Stimulated activated CD4-positive, alpha-beta T cell treated with anti-CD3 and anti-CD28 coated beads, TNF-alpha, amount 100 ng/mL, for 24 hours (primary cell): ENCODE measurements around the gene LCN15.
"Not testable (repeated sequence)": the region's sequence is repeated elsewhere in the genome, so short reads cannot be mapped to it uniquely, and the experiment has no call there.

Experiments used
- DNase-seq, 3 experiments: peaks; one replicate each; pipeline ENCODE4 v3.0.0-alpha.2; 2020; ENCODE audit warnings: low read depth in 3 of 3

The LCN15 gene

DNA sequence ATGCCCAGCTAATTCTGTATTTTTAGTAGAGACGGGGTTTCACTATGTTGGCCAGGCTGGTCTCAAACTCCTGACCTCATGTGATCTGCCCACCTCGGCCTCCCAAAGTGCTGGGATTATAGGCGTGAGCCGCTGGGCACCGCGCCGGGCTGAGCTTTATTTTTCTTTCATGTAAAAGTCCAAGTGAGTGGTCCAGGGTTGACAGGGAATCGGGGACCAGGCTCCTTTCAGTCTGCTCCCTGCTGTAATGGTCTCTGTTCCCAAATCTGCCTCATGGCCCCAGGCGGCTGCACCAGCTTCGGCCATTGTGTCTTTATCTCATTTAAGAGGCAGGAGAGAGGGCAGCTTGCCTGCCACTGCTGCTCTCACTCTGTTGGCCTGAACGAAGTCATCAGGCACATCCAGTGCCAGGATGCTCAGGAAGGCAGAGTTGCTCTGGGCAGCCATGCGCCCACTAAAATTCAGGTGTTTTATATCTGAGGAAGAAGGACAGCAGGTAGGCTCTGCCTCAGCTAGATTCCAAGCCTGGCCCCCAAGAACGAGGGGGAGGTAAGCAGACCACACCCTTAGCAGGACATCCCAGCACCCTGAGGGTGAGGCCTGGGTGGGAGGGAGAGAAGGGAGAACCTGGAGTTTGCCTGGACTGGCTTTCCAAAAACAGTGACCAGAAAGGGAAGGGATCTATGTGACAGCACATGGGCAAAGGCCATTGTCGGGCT, 30.1 kb upstream of the LCN15 start:
- no peak for DNase-seq

- no peak for DNase-seq
Observed at GRCh38 chr9:136793086-136793946, 29.0 kb upstream of the LCN15 start.

DNA sequence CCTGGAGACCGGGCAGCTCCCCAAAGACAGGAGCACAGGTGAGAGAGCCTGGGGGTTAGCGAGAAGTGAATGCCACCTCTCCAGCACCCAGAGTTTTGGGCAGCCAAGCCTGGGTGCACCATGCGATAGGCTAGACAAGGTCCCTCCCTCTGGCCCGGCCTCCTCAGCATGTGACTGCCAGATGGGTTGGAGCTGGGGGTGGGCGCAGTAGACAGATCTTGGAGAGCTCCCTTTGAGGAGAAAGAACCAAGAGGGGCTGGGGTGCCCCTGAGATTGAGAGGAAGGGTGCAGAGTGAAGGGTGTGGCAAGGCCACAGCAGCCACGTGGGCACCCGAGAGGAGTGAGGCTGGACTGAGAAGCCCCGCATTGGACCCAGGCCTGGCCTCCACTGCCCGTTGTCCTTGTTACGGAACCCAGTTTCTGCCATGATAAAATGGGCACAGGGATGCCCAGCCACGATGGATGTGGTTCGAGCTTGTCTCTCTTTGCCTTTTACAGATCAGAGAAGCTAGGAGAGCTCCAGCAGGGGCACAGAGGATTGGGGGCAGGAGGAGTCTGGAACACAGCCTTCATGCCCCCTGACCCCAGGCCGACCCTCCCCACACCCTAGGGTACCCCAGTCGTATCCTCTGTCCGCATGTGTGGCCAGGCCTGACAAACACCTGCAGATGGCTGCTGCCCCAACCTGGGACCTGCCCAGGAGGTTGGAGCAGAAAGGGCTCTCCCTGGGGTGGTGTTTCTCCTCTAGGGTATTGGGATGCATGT, 28.2 kb upstream of the LCN15 start:
- DNase-seq: no peak

- DNase-seq: peak in 2 of 3 experiments; percentile 48 to 64
Observed at GRCh38 chr9:136791516-136792276, 27.4 kb upstream of the LCN15 start.

DNA sequence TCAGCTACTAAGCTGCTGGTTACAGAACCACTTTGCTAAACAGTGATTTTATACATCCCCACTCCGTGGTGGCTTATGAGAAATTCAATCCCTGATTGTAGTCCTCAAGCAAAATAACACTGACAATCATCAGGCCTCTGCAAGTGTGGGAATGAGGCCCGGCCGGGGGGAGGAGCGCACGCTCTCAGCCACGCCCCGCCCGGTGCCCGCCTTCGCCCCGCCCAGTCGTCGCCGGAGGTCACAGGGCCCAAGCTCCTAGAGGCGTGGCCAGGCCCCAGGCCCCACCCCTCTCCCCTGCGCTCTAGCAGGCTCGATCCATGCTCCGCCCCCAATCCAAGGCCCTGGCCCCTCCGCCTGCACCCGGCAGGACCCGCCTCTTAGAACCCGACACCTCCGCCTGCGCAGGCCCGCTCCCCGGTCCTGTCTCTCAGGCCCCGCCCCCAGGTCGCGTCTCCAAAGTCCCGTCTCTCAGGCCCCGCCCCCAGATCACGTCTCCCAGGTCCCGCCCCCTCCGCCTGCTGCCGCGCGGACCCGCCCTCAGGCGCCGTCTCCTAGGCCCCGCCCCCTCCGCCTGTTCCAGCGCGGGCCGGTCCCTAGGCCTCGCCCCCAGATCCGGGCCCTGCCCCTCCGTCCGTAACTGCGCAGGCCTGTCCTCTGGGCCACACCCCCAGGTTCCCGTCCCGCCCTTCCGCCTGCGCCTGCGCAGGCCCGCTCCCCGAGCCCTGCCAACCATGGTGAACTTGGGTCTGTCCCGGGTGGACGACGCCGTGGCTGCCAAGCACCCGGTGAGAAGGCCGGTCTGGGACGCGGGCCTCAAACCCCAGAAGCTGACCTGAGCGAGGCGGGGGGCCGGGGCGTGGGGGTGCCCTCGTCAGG, 26.6 kb upstream of the LCN15 start, which contains the start of gene TMEM141:
TMEM141 (plus strand) TSS at position 705 of the 876 bp plus-strand sequence; CDS start at position 732, 27 bp downstream.
- DNase-seq: peak; percentile 100

DNA sequence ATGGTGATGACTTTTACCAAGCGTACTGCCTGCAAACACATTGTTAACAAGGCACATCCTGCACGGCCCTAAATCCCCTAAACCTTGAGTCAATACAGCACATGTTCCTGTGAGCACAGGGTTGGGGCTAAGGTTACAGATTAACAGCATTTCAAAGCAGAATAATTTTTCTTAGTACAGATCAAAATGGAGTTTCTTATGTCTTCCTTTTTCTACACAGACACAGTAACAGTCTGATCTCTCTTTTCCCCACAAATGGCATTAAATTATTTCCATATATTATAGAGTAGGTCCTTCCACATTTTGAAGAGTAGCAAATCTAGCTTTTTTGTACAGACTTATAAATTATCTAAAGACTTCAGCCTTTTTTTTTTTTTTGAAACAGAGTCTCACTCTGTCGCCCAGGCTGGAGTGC, 25.2 kb upstream of the LCN15 start:
- DNase-seq: no peak

DNA sequence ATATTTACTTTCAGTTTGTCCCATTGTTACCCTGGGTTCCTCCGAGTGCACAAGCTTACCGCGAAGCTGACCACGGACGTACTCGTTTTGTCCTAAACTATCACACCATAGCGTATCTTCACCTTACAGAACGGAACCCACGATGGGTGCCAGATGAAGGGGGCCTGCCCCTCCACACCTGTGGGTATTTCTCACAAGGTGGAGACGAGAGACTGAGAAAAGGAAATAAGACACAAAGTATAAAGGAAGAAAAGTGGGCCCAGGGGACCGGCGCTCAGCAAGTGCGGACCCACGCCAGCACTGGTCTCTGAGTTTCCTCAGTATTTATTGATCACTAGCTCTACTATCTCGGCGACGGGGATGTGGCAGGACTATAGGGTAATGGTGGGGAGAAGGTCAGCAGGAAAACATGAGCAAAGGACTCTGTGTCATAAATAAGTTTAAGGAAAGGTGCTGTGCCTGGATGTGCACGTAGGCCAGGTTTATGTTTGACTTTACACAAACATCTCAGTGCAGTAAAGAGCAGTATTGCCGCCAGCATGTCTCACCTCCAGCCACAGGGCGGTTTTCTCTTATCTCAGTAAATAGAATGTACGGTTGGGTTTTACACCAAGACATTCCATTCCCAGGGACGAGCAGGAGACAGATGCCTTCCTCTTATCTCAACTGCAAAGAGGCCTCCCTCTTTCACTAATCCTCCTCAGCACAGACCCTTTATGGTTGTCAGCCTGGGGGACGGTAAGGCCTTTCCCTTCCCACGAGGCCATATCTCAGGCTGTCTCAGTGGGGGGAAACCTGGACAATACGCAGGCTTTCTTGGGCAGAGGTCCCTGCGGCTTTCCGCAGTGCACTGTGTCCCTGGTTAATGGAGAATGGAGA, 24.6 kb upstream of the LCN15 start:
- DNase-seq: not testable (repeated sequence)

DNA sequence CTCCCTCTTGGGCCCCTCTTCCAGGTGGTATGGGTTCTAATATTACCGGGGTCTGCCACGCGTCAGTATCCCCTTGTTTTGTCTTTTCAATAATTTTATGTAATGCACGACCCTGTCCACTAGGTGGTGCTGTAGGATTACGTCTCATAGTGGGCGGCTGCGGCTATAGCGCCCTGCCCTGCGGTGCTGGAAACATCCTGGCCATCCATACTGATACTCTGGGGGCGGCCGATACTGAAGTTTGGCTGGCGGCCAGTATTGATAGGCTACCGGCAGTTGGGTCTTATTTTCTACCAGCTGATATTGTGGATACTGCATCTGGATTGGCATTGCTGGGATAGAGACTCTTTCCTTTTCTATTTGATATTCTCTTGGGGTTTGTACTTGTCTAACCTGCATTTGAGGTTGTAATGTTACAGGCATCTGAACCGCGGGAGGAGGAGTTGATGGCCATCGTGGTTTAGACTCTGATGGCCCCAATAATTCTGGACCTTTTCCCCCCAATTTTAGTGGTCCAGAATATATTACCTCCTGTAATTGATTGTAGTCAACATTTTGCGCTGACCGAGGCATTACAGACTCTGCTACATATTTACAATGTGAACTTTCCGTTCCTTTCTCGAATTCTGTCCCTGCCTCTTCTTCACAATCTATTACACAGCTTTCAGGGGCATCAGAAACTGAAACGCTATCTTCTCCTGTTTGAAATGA, 23.5 kb upstream of the LCN15 start:
- peak; percentile 50 to 62 (median 61) for DNase-seq

- DNase-seq: not testable (repeated sequence)
Observed at GRCh38 chr9:136786983-136787382, 22.7 kb upstream of the LCN15 start.

DNA sequence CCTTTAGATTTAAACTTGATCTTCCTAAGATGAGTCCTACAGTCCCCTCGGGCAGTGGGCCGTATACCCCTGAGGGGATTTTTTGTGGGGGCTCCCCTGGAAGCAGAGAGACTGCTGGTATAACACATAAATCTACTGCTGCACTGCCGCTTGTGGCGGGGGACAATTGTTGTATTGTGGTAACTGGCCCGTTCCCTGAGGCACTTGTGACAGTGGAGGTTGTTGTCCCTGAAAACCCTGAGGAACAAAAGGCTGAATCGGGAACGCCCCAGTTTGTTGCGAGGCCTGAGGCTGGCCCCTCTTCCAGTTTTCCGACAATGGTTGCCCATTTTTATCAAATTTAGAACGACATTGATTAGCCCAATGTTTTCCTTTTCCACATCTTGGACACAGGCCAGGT, 22.1 kb upstream of the LCN15 start:
- no peak for DNase-seq

DNA sequence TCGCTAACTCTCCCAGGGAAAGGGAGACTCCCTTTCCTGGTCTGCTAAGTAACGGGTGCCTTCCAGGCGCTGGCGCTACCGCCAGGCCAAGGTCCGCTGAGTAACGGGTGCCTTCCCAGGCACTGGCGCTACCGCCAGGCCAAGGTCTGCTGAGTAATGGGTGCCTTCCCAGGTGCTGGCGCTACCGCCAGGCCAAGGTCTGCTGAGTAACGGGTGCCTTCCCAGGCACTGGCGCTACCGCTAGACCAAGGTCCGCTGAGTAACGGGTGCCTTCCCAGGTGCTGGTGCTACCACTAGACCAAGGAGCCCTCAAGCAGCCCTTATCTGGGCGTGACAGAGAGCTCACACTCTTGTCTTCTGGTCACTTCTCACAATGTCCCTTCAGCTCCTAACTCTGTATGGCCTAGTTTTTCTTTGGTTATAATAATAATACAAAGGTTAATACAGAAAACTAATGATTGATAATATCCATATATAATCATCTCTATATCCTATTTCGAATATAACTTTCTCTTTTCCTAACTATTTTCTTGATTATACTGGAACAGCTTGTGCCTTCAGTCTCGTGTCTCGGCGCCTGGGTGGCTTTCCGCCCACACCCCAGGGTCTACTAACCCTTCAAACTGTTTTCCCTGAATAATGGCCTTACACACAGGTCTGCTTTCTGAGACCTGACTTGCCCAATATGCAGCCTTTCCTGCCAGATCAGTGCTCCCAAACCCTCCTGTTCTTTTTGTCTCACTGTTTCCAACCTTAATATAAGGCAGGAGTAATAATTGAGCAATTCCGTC, 21.4 kb upstream of the LCN15 start:
- not testable (repeated sequence) for DNase-seq

GRCh38 chr9:136784997-136785361, 20.7 kb upstream of the LCN15 start:
- no peak for DNase-seq

DNA sequence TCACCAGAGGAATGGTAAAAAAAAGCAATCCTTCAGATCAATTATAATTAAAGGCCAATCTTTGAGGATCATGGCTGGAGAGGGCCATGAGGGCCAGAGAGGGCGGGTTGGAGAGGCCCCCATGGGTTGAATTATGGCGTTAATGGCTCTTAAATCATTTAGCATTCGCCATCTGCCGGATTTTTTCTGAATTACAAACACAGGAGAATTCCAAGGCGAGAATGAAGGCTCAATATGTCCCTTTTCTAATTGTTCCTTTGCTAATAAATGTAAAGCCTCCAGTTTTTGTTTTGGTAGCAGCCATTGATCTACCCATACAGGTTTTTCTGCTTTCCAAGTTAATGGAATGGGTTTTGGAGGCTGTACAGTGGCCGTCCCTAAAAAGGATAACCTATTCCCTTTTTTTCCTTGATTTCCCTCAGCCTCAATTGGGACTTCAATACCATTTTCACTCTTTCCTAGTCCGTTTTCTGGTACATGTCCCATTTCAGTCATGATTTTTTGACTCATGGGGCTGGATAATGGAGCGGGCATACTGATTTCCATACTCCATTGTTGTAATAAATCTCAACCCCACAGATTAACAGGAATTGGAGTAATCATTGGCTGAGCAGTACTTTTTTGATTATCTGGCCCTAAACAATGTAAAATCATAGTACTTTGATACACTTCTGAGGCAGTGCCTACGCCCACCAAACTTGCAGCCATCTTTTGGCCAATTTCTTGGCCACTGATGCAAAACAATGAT, 20.1 kb upstream of the LCN15 start:
- no peak for DNase-seq

GRCh38 chr9:136782452-136782851, 18.1 kb upstream of the LCN15 start:
- no peak for DNase-seq

DNA sequence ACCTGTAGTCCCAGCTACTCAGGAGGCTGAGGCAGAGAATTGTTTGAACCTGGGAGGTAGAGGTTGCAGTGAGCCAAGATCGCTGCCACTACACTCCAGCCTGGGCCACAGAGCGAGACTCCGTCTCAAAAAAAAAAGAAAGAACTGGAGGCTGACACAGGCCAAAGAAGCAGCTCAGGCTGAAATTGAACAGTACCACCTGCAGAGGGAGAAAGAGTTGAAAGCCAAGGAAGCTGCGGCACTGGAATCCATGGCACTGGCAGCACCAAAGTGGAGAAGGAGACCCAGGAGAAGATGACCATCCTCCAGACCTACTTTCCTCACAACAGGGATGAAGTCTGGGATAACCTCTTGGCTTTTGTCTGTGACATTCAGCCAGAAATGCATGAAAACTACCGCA, 15.5 kb upstream of the LCN15 start:
- DNase-seq: no peak

DNA sequence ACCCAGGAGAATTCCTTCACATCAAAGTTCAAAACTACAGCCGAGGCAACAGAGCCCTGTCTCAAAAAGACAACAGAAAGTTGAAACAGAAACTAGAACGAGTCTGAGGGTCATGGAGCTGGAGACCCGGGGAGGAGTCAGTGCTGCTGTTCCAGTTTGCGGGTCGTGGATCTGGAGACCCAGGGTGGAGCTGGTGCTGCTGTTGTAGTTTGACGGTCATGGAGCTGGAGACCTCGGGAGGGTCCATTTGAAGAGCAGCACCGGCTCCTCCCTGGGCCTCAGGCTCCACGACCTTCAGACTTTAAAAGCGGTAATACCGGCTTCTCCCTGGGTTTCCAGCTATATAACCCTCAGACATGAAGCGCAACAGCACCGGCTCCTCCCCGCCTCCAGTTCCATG, 13.0 kb upstream of the LCN15 start:
- no peak for DNase-seq

- no peak for DNase-seq
Observed at GRCh38 chr9:136776947-136777346, 12.6 kb upstream of the LCN15 start.
